Measurements from ENCODE around the gene DERA. TPM values are rescaled to one million over a fixed set of nuclear protein-coding genes. Genes with fewer than 3 reads are reported as not detected.

Gene DERA
- total RNA-seq, 2 experiments from 2014 or later = 6.2 to 7.2 TPM

GRCh38 chr12:16016748-16017147, 105.6 kb downstream of the DERA start:
- Mint-ChIP-seq H3K9me3 (peaks cover 30% of the 10 kb centered on the region), H3K36me3 (ENCODE audit: low read depth) (peaks cover 95% of the 10 kb centered on the region), H3K4me1 (ENCODE audit: low read depth) (no peaks in the 10 kb centered on the region), H3K27ac (no peak overlapping the region), H3K27me3 (no peaks in the 10 kb centered on the region), H3K4me3 (no peak overlapping the region)
- Histone ChIP-seq H3K9me3 (ENCODE audit: control insufficient read depth in 1 of 2, insufficient read depth in 1 of 2, low read length in 2 of 2) (peaks cover 15 to 21% of the 10 kb centered on the region in 2 experiments), H3K27ac (ENCODE audit: low read depth in 1 of 2, low read length in 2 of 2) (no peak overlapping the region), H3K4me3 (ENCODE audit: low read length) (no peak overlapping the region), H3K4me1 (ENCODE audit: insufficient read depth, low read length) (no peaks in the 10 kb centered on the region), H3K36me3 (ENCODE audit: insufficient read depth, low read length) (peaks cover 9% of the 10 kb centered on the region), H3K27me3 (ENCODE audit: control insufficient read depth in 1 of 2, insufficient read depth in 2 of 2, low read length in 2 of 2) (no peaks in the 10 kb centered on the region)
- TF ChIP-seq CTCF (IDR thresholded peaks at IDR 0.05) = no peak
- ChIA-PET CTCF (no interaction called here), POLR2A (no interaction called here)
- intact Hi-C loops (cut with DNase I, micrococcal nuclease) = no loop called here
- ATAC-seq (ENCODE audit: poor library complexity) (no peak), DNase-seq (no peak)

GRCh38 chr12:16018306-16018705, 107.2 kb downstream of the DERA start:
- TF ChIP-seq CTCF (IDR thresholded peaks at IDR 0.05) = no peak

GRCh38 chr12:16019136-16019535, 108.0 kb downstream of the DERA start:
- Histone ChIP-seq H3K4me1 (ENCODE audit: insufficient read depth, low read length) (no peaks in the 10 kb centered on the region), H3K9me3 (ENCODE audit: control insufficient read depth in 1 of 2, insufficient read depth in 1 of 2, low read length in 2 of 2) (peaks cover 9 to 18% of the 10 kb centered on the region in 2 experiments), H3K27ac (ENCODE audit: low read depth in 1 of 2, low read length in 2 of 2) (no peak overlapping the region), H3K27me3 (ENCODE audit: control insufficient read depth in 1 of 2, insufficient read depth in 2 of 2, low read length in 2 of 2) (no peaks in the 10 kb centered on the region), H3K36me3 (ENCODE audit: insufficient read depth, low read length) (peaks cover 4% of the 10 kb centered on the region), H3K4me3 (ENCODE audit: low read length) (no peak overlapping the region)
- ATAC-seq (ENCODE audit: poor library complexity) = no peak
- H3K27me3 Mint-ChIP-seq = no peaks in the 10 kb centered on the region
- H3K4me3 Mint-ChIP-seq = no peak overlapping the region
- no peak for DNase-seq
- peaks cover 93% of the 10 kb centered on the region for H3K36me3 Mint-ChIP-seq (ENCODE audit: low read depth)
- CTCF ChIA-PET = no interaction called here
- H3K4me1 Mint-ChIP-seq (ENCODE audit: low read depth) = no peaks in the 10 kb centered on the region
- H3K9me3 Mint-ChIP-seq = peaks cover 18% of the 10 kb centered on the region
- intact Hi-C loops (cut with DNase I, micrococcal nuclease) = no loop called here
- POLR2A ChIA-PET = no interaction called here
- TF ChIP-seq CTCF (IDR thresholded peaks at IDR 0.05) = no peak
- no peak overlapping the region for H3K27ac Mint-ChIP-seq

More at GRCh38 chr12:16018306-16018705, 107.2 kb downstream of the DERA start:
- intact Hi-C loops (cut with DNase I, micrococcal nuclease) = no loop called here
- DNase-seq (no peak), ATAC-seq (ENCODE audit: poor library complexity) (no peak)
- Mint-ChIP-seq H3K9me3 (peaks cover 25% of the 10 kb centered on the region), H3K36me3 (ENCODE audit: low read depth) (peaks cover 95% of the 10 kb centered on the region), H3K4me3 (no peak overlapping the region), H3K27ac (no peak overlapping the region), H3K4me1 (ENCODE audit: low read depth) (no peaks in the 10 kb centered on the region), H3K27me3 (no peaks in the 10 kb centered on the region)
- Histone ChIP-seq H3K36me3 (ENCODE audit: insufficient read depth, low read length) (peaks cover 6% of the 10 kb centered on the region), H3K4me3 (ENCODE audit: low read length) (no peak overlapping the region), H3K27ac (ENCODE audit: low read depth in 1 of 2, low read length in 2 of 2) (no peak overlapping the region), H3K9me3 (ENCODE audit: control insufficient read depth in 1 of 2, insufficient read depth in 1 of 2, low read length in 2 of 2) (peaks cover 15 to 17% of the 10 kb centered on the region in 2 experiments), H3K27me3 (ENCODE audit: control insufficient read depth in 1 of 2, insufficient read depth in 2 of 2, low read length in 2 of 2) (no peaks in the 10 kb centered on the region), H3K4me1 (ENCODE audit: insufficient read depth, low read length) (no peaks in the 10 kb centered on the region)
- POLR2A ChIA-PET = no interaction called here
- CTCF ChIA-PET = no interaction called here
